ENCODE results near the gene CMC1.
A peak's percentile ranks its signal among the peaks of the same experiment; 100 is the strongest.

Gene CMC1

GRCh38 chr3:28295898-28296490 is 54.6 kb downstream of the CMC1 start:
- Histone ChIP-seq H3K27ac (peak overlapping the region; percentile 30; the same call in 1 of the 2 replicates), H3K9me3 (ENCODE audit: low read depth, low read length) (no peaks in the 10 kb centered on the region), H3K9ac (ENCODE audit: insufficient read length) (no peak overlapping the region), H3K4me3 (0 out of 2 replicates have a peak overlapping the region, but pooled peaks have one; percentile 15), H3K36me3 (ENCODE audit: insufficient read depth, low read length) (no peaks in the 10 kb centered on the region)
- peak; percentile 12 for DNase-seq (ENCODE audit: low read depth, low spot score)
- no peak for TF ChIP-seq POLR2AphosphoS5 (IDR thresholded peaks at IDR 0.05; ENCODE audit: borderline replicate concordance, low read depth, low read length)
- TF ChIP-seq FOXP2 (optimal IDR thresholded peaks at IDR 0.05; ENCODE audit: control extremely low read depth, extremely low read length, insufficient read depth) = no peak
- TF ChIP-seq EZH2 (IDR thresholded peaks at IDR 0.05) = no peak

- no peak for TF ChIP-seq POLR2AphosphoS5 (IDR thresholded peaks at IDR 0.05; ENCODE audit: borderline replicate concordance, low read depth, low read length)
- TF ChIP-seq FOXP2 (optimal IDR thresholded peaks at IDR 0.05; ENCODE audit: control extremely low read depth, extremely low read length, insufficient read depth) = no peak
- TF ChIP-seq EZH2 (IDR thresholded peaks at IDR 0.05) = no peak
- H3K9ac ChIP-seq (ENCODE audit: insufficient read length) = no peak overlapping the region
- no peak for DNase-seq (ENCODE audit: low read depth, low spot score)
- no peak overlapping the region for H3K27ac ChIP-seq
- H3K36me3 ChIP-seq (ENCODE audit: insufficient read depth, low read length) = no peaks in the 10 kb centered on the region
- no peaks in the 10 kb centered on the region for H3K9me3 ChIP-seq (ENCODE audit: low read depth, low read length)
- H3K4me3 ChIP-seq = no peak overlapping the region
These were observed 58.3 kb downstream of the CMC1 start for GRCh38 chr3:28299705-28300104.

DNA sequence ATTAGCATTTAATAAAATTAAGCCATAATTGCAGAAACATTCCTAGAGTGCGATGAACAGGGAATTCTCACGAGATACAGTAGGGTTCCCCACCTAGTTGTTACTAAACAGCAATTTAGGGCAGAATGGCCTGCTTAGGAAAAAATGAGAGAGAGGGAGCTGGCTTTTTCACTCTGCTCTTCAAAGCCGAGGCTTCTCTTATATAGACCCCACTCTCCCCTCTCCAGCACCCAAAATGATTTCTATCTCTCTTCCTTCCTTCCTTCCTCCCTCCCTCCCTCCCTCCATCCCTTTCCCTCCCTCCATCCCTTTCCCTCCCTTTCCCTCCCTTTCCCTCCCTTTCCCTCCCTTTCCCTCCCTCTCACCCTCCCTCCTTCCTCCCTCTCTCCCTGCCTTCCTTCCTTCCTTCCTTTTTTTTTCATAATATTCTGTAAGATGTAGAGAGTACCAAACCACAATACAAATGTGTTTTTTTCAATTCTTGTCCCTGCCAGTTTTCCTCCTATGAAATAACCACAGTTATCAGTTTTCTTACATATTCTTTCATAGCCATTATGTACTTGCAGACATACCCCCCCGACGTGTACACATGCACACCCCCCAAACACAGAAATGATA is 59.0 kb downstream of the CMC1 start:
- Histone ChIP-seq H3K9ac (ENCODE audit: insufficient read length) (no peak overlapping the region), H3K4me3 (no peak overlapping the region), H3K36me3 (ENCODE audit: insufficient read depth, low read length) (no peaks in the 10 kb centered on the region), H3K9me3 (ENCODE audit: low read depth, low read length) (no peaks in the 10 kb centered on the region), H3K27ac (no peak overlapping the region)
- TF ChIP-seq EZH2 (IDR thresholded peaks at IDR 0.05) (no peak), POLR2AphosphoS5 (IDR thresholded peaks at IDR 0.05; ENCODE audit: borderline replicate concordance, low read depth, low read length) (no peak), FOXP2 (optimal IDR thresholded peaks at IDR 0.05; ENCODE audit: control extremely low read depth, extremely low read length, insufficient read depth) (no peak)
- DNase-seq (ENCODE audit: low read depth, low spot score) = no peak

- no peak overlapping the region for H3K27ac ChIP-seq
- TF ChIP-seq POLR2AphosphoS5 (IDR thresholded peaks at IDR 0.05; ENCODE audit: borderline replicate concordance, low read depth, low read length) (no peak), EZH2 (IDR thresholded peaks at IDR 0.05) (no peak), FOXP2 (optimal IDR thresholded peaks at IDR 0.05; ENCODE audit: control extremely low read depth, extremely low read length, insufficient read depth) (no peak)
These were observed 60.3 kb downstream of the CMC1 start for GRCh38 chr3:28301688-28302087.

DNA sequence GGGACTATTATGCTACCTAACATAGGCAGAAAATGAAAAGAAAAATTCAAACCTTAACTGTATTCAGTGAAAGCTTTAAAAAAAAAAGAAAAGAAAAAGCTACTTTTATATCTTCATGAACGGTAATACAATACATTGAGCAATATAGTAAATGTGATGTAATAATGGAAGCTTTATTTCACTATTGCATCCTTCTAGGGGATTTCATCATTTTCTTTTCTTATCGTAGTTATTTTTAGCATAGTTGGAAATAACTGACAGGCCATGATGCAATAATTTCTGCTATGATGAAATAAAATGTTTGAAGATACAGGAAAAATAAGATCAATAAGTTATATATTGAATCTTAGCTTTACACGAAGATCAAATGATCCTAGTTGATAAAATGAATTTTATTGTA is 66.8 kb downstream of the CMC1 start:
- no peak for DNase-seq (ENCODE audit: low read depth, low spot score)
- no peak overlapping the region for H3K27ac ChIP-seq
- TF ChIP-seq POLR2AphosphoS5 (IDR thresholded peaks at IDR 0.05; ENCODE audit: borderline replicate concordance, low read depth, low read length) (no peak), FOXP2 (optimal IDR thresholded peaks at IDR 0.05; ENCODE audit: control extremely low read depth, extremely low read length, insufficient read depth) (no peak), EZH2 (IDR thresholded peaks at IDR 0.05) (no peak)

More at GRCh38 chr3:28301688-28302087, 60.3 kb downstream of the CMC1 start:
- Histone ChIP-seq H3K9ac (ENCODE audit: insufficient read length) (no peak overlapping the region), H3K4me3 (no peak overlapping the region), H3K36me3 (ENCODE audit: insufficient read depth, low read length) (no peaks in the 10 kb centered on the region), H3K9me3 (ENCODE audit: low read depth, low read length) (no peaks in the 10 kb centered on the region)
- DNase-seq (ENCODE audit: low read depth, low spot score) = no peak

DNA sequence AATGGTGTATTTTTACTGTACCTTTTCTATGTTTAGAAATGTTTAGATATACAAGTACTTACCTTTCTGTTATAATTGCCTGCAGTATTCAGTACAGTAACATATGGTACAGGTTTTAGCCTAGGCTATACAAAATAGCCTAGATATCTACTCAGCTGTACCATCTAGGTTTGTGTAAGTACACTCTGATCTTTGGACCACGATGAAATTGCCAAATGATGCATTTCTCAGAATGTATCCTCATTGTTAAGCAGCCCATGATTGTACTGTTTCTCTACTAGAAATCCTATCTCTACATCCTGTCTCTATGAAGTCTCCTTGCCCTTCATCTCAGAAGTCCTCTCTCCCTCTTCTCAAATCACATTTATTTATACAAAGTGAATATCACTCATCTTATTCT is 74.3 kb downstream of the CMC1 start:
- TF ChIP-seq POLR2AphosphoS5 (IDR thresholded peaks at IDR 0.05; ENCODE audit: borderline replicate concordance, low read depth, low read length) (no peak), FOXP2 (optimal IDR thresholded peaks at IDR 0.05; ENCODE audit: control extremely low read depth, extremely low read length, insufficient read depth) (no peak), EZH2 (IDR thresholded peaks at IDR 0.05) (no peak)
- no peak for DNase-seq (ENCODE audit: low read depth, low spot score)
- Histone ChIP-seq H3K27ac (no peak overlapping the region), H3K9ac (ENCODE audit: insufficient read length) (no peak overlapping the region), H3K36me3 (ENCODE audit: insufficient read depth, low read length) (no peaks in the 10 kb centered on the region), H3K9me3 (ENCODE audit: low read depth, low read length) (no peaks in the 10 kb centered on the region), H3K4me3 (no peak overlapping the region)

More for the DNA sequence above, 66.8 kb downstream of the CMC1 start:
- H3K4me3 ChIP-seq = no peak overlapping the region
- H3K36me3 ChIP-seq (ENCODE audit: insufficient read depth, low read length) = no peaks in the 10 kb centered on the region
- H3K9me3 ChIP-seq (ENCODE audit: low read depth, low read length) = no peaks in the 10 kb centered on the region
- H3K9ac ChIP-seq (ENCODE audit: insufficient read length) = no peak overlapping the region

DNA sequence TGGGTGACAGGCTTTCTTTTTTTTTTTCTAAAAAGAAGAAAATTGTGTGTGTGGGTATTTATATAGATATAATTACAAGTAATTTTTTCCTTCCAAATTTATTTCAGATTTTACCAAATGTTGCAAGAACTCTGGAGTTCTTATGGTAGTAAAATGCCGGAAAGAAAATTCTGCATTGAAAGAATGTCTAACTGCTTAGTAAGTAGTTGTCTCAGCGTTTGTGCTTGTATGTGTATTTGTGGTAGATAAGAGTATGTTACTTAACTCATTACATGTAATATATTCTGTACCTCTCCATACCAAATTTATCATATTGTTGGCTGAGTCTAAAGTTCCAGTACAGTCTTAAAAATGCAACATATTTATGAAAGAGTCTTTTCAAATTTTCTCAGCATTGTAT is 74.8 kb downstream of the CMC1 start:
- H3K9ac ChIP-seq (ENCODE audit: insufficient read length) = no peak overlapping the region
- DNase-seq (ENCODE audit: low read depth, low spot score) = no peak
- TF ChIP-seq FOXP2 (optimal IDR thresholded peaks at IDR 0.05; ENCODE audit: control extremely low read depth, extremely low read length, insufficient read depth) (no peak), EZH2 (IDR thresholded peaks at IDR 0.05) (no peak), POLR2AphosphoS5 (IDR thresholded peaks at IDR 0.05; ENCODE audit: borderline replicate concordance, low read depth, low read length) (no peak)
- no peak overlapping the region for H3K27ac ChIP-seq
- no peak overlapping the region for H3K4me3 ChIP-seq
- H3K36me3 ChIP-seq (ENCODE audit: insufficient read depth, low read length) = no peaks in the 10 kb centered on the region
- no peaks in the 10 kb centered on the region for H3K9me3 ChIP-seq (ENCODE audit: low read depth, low read length)

GRCh38 chr3:28317438-28318022 is 76.1 kb downstream of the CMC1 start:
- Histone ChIP-seq H3K9me3 (ENCODE audit: low read depth, low read length) (no peaks in the 10 kb centered on the region), H3K9ac (ENCODE audit: insufficient read length) (no peak overlapping the region), H3K4me3 (no peak overlapping the region), H3K36me3 (ENCODE audit: insufficient read depth, low read length) (no peaks in the 10 kb centered on the region), H3K27ac (no peak overlapping the region)
- no peak for TF ChIP-seq POLR2AphosphoS5 (IDR thresholded peaks at IDR 0.05; ENCODE audit: borderline replicate concordance, low read depth, low read length)
- no peak for TF ChIP-seq EZH2 (IDR thresholded peaks at IDR 0.05)
- no peak for TF ChIP-seq FOXP2 (optimal IDR thresholded peaks at IDR 0.05; ENCODE audit: control extremely low read depth, extremely low read length, insufficient read depth)
- DNase-seq (ENCODE audit: low read depth, low spot score) = no peak
